Gastroesophageal sphincter (tissue), 4 donors: Measurements from ENCODE around the gene NUP210. TPM values are rescaled to one million over a fixed set of nuclear protein-coding genes. Genes with fewer than 3 reads are reported as not detected.

Experiments
- ATAC-seq: fragments of 150-250 bp; one replicate; pipeline ENCODE4 v1.9.1; 2016; ENCODE audit warnings: mild to moderate bottlenecking, moderate library complexity
- H3K27ac ChIP-seq, 4 donors: fragments of 200-600 bp; sonication (generic) in 3 of 4; 1 replicate in 3 of 4; 2 replicates in 1 of 4; pipeline ENCODE4 v1.5.1; 2016 to 2019
- H3K27me3 ChIP-seq: fragments of 200-600 bp; sonication (generic); one replicate; pipeline ENCODE4 v1.5.1; 2019
- H3K36me3 ChIP-seq, 2 donors: fragments of 200-600 bp; sonication (generic); one replicate each; pipeline ENCODE4 v1.5.1; 2019; ENCODE audit warnings: control low read depth in 1 of 2
- H3K4me1 ChIP-seq, 3 donors: fragments of 200-600 bp; sonication (generic); 1 replicate in 2 of 3; 2 replicates in 1 of 3; pipeline ENCODE4 v1.5.1; 2016 to 2019; ENCODE audit warnings: control low read depth in 2 of 3
- H3K4me3 ChIP-seq, 2 donors: fragments of 200-600 bp; sonication (generic); one replicate each; pipeline ENCODE4 v1.5.1; 2019; ENCODE audit warnings: mild to moderate bottlenecking in 1 of 2, moderate library complexity in 1 of 2
- H3K9me3 ChIP-seq, 3 donors: fragments of 200-600 bp; sonication (generic); one replicate each; pipeline ENCODE4 v1.5.1; 2017 to 2019; ENCODE audit warnings: control low read depth in 2 of 3
- EP300 ChIP-seq: sonication (generic); formaldehyde crosslinking; IDR thresholded peaks from one replicate; pipeline ENCODE4 v1.6.1; 2017; ENCODE audit warnings: antibody characterized with exemption, mild to moderate bottlenecking
- POLR2A ChIP-seq, 2 donors: fragments of 450-650 bp; IDR thresholded peaks; one replicate each; pipeline ENCODE4 v1.6.1; 2017; ENCODE audit warnings: antibody characterized with exemption in 2 of 2, mild to moderate bottlenecking in 2 of 2, moderate library complexity in 1 of 2
- POLR2AphosphoS5 ChIP-seq: sonication (generic); formaldehyde crosslinking; IDR thresholded peaks from one replicate; pipeline ENCODE4 v1.6.1; 2017; ENCODE audit warnings: antibody characterized with exemption
- WGBS, 2 donors: methylation state at CpG; one replicate each; pipeline ENCODE4 v1.1.5; 2018; ENCODE audit warnings: low coverage in 1 of 2; 5-methylcytosine and 5-hydroxymethylcytosine counted together
- total RNA-seq, 4 donors: library from RNA; depleted of rRNA; stranded (reverse); fragments of >200 nt; gene quantifications; one replicate each; pipeline ENCODE4 v1.1.0, GENCODE V29; 2016
- TF ChIP-seq, protein P1 (sequence below), 4 experiments: fragments of 200-600 bp in 2 of 4; fragments of 450-650 bp in 2 of 4; sonication (generic) in 1 of 4; IDR thresholded peaks; one replicate each; pipeline ENCODE4 v1.5.1; 2017 to 2019; ENCODE audit warnings: antibody characterized with exemption in 4 of 4, mild to moderate bottlenecking in 2 of 4, moderate library complexity in 2 of 4

NUP210 gene
- total RNA-seq, 4 donors from 2014 or later: 3.0 to 6.2 (median 4.5) TPM

DNA sequence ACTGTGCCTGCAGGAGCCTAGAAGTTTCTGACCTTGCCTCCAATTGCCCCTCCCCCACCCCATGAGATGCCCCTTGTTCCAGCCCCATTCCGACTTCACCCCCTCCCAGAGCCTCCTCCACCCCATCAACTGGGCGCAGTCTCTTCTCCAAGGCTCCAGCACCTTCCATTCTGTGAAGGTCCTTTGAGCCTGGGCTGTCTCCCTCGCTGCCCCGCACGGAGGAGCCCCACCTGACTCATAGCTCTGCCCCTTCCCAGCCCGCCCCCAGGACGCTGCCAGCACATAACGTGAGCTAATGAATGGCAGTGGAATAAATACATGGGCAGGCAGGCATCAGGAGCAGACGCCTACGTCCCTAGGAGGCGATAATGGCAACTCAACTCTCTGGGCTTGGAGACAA, 113.1 kb downstream of the NUP210 start:
- Histone ChIP-seq H3K27ac (no peak overlapping the region), H3K9me3 (no peaks in the 10 kb centered on the region), H3K36me3 (no peaks in the 10 kb centered on the region), H3K27me3 (peaks cover 10% of the 10 kb centered on the region), H3K4me3 (no peak overlapping the region), H3K4me1 (no peaks in the 10 kb centered on the region)
- WGBS, 2 donors: 72% methylated on average over 4 of the region's 11 CpGs; no CpG with 5 or more reads in 1 of the 2 donors
- ATAC-seq: no peak
- TF ChIP-seq POLR2AphosphoS5: no peak
- TF ChIP-seq POLR2A (IDR thresholded peaks at IDR 0.05): no peak
- no peak for TF ChIP-seq EP300
- TF ChIP-seq, protein P1, sequence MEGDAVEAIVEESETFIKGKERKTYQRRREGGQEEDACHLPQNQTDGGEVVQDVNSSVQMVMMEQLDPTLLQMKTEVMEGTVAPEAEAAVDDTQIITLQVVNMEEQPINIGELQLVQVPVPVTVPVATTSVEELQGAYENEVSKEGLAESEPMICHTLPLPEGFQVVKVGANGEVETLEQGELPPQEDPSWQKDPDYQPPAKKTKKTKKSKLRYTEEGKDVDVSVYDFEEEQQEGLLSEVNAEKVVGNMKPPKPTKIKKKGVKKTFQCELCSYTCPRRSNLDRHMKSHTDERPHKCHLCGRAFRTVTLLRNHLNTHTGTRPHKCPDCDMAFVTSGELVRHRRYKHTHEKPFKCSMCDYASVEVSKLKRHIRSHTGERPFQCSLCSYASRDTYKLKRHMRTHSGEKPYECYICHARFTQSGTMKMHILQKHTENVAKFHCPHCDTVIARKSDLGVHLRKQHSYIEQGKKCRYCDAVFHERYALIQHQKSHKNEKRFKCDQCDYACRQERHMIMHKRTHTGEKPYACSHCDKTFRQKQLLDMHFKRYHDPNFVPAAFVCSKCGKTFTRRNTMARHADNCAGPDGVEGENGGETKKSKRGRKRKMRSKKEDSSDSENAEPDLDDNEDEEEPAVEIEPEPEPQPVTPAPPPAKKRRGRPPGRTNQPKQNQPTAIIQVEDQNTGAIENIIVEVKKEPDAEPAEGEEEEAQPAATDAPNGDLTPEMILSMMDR (IDR thresholded peaks at IDR 0.05): no peak

DNA sequence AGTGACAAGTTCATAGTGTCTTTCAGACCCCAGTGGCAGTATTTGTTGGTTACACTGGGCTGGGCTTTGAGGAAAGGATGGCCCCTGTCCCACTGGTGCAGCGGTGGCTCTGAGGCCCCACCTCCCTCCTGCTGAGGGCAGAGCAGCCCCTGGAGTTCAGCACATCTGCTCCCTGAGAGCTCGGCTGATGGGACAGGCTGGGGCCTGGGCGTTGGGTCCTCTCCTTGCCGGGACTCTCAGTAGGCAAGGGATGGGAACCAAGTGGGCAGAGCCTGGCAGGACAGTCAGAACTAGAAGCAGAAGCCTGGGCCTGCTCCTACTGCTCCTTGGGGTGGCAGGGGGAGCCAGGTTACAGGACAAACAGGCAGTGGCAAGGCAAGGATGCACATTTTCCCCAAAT, 114.5 kb downstream of the NUP210 start:
- Histone ChIP-seq H3K36me3 (no peaks in the 10 kb centered on the region), H3K27ac (no peak overlapping the region), H3K9me3 (no peaks in the 10 kb centered on the region), H3K4me3 (no peak overlapping the region), H3K27me3 (peaks cover 11% of the 10 kb centered on the region), H3K4me1 (peaks cover 0 to 8% (median 0%) of the 10 kb centered on the region in 3 donors)
- no peak for ATAC-seq
- no CpG with 5 or more reads among the region's 4 CpGs for WGBS, 2 donors
- TF ChIP-seq POLR2AphosphoS5: no peak
- no peak for TF ChIP-seq POLR2A (IDR thresholded peaks at IDR 0.05)
- no peak for TF ChIP-seq EP300
- TF ChIP-seq, protein P1 (IDR thresholded peaks at IDR 0.05): no peak

DNA sequence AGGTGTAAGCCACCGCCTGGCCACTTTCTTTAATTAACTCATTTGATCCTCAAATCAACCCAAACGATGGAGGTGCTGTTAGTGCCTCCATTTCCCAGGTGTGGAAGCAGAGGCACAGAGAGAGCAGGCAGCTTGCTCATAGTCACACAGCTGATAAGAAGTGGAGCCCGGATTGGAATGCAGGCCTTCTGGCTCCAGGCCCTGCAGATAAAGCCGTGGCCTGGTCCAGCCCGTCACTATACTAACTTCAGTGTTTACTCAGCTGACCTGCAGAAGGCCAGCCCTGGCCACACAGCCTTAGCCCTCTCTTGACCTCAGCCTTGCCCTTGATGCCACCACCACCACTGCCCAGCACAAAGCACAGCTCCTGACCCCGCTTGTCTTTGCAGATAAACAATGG, 116.7 kb downstream of the NUP210 start:
- no peak for ATAC-seq
- TF ChIP-seq EP300 (no peak), POLR2AphosphoS5 (no peak)
- TF ChIP-seq, protein P1 (IDR thresholded peaks at IDR 0.05): no peak
- H3K4me3 ChIP-seq: no peak overlapping the region
- 82 to 90% methylated on average over 1 to 2 of the region's 6 CpGs for WGBS, 2 donors
- H3K9me3 ChIP-seq: no peaks in the 10 kb centered on the region
- H3K27ac ChIP-seq: no peak overlapping the region
- peaks cover 0 to 8% (median 0%) of the 10 kb centered on the region in 3 donors for H3K4me1 ChIP-seq
- H3K36me3 ChIP-seq: no peaks in the 10 kb centered on the region
- H3K27me3 ChIP-seq: peaks cover 19% of the 10 kb centered on the region

DNA sequence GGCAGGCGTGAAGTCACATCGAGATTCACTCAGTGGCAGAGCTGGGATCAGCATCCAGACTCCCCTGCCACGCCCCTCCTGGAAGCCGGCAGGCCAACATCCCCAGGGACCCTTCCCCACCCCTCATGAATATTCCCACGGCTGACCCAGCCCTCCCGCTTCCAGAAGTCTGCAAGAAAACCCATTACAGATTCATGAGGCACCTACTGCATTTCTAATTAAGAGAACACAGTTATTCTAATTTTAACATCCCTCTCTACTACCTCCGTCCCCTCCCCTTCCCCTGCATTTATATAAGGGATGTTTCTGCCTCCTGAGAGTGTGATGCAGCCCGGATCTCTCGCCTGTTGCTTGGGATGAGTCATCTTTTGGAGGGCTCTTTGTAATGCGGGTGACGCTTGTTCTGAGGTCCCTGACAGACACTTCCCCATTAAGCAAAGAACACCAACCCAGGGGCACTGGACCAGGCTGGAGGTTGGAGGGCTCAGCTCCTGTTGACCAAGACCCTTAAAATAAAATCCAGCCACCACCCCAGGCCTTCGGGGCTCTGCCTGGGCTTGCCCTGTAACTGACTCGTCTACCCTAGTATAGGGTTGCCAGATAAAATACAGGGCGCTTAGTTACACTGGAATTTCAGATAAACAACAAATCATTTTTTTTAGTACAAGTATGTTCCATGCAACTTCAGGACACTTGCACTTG, 118.7 kb downstream of the NUP210 start:
- WGBS, 2 donors: 13 to 20% methylated on average over 8 of the region's 14 CpGs
- no peak for TF ChIP-seq EP300
- TF ChIP-seq POLR2A (IDR thresholded peaks at IDR 0.05): no peak
- TF ChIP-seq, protein P1 (IDR thresholded peaks at IDR 0.05): no peak
- TF ChIP-seq POLR2AphosphoS5: no peak
- Histone ChIP-seq H3K9me3 (no peaks in the 10 kb centered on the region), H3K36me3 (no peaks in the 10 kb centered on the region), H3K27me3 (peaks cover 21% of the 10 kb centered on the region), H3K4me3 (no peak overlapping the region), H3K27ac (no peak overlapping the region), H3K4me1 (peaks cover 0 to 8% (median 0%) of the 10 kb centered on the region in 3 donors)
- no peak for ATAC-seq
